GM12864 (cell line): ENCODE measurements around the gene PTPN7.

Experiments used
- DNase-seq: peaks from one replicate; pipeline ENCODE4 v3.0.0-alpha.2; 2011; ENCODE audit warnings: low read depth
- H3K4me3 ChIP-seq: 2 replicates; pipeline ENCODE4 v1.5.1; 2011; ENCODE audit warnings: mild to moderate bottlenecking, low read depth, low read length, control low read depth
- CTCF ChIP-seq: IDR thresholded peaks from 2 replicates; pipeline ENCODE4 v1.5.1; 2011; ENCODE audit warnings: low read depth, mild to moderate bottlenecking, moderate library complexity, low read length, control low read depth, inconsistent platforms; ENCODE audit errors: missing control alignments

PTPN7 gene

GRCh38 chr1:202202500-202203168 is 42.2 kb upstream of the PTPN7 start:
- TF ChIP-seq CTCF, result no peak
- no peak for DNase-seq
- H3K4me3 ChIP-seq, result no peak overlapping the region

GRCh38 chr1:202201971-202202370 is 41.6 kb upstream of the PTPN7 start:
- DNase-seq, result no peak
- no peak for TF ChIP-seq CTCF

GRCh38 chr1:202201266-202201665 is 40.9 kb upstream of the PTPN7 start:
- no peak for DNase-seq
- no peak for TF ChIP-seq CTCF
- no peak overlapping the region for H3K4me3 ChIP-seq

More at GRCh38 chr1:202201971-202202370, 41.6 kb upstream of the PTPN7 start:
- H3K4me3 ChIP-seq, result no peak overlapping the region

- no peak for DNase-seq
- H3K4me3 ChIP-seq, result no peak overlapping the region
- TF ChIP-seq CTCF, result no peak
Measured at GRCh38 chr1:202200669-202201068, 40.3 kb upstream of the PTPN7 start.

- H3K4me3 ChIP-seq, result no peak overlapping the region
- TF ChIP-seq CTCF, result no peak
- DNase-seq, result no peak
Measured at GRCh38 chr1:202200112-202200548, 39.7 kb upstream of the PTPN7 start.

GRCh38 chr1:202199040-202199889 is 38.9 kb upstream of the PTPN7 start:
- H3K4me3 ChIP-seq, result no peak overlapping the region
- no peak for DNase-seq
- TF ChIP-seq CTCF, result no peak
